Activated T-helper 1 cell treated with anti-CD3 and anti-CD28 coated beads, Interleukin-2, amount 50 U/mL, for 16 hours (primary cell): ENCODE results near the gene PHETA2.
"Not testable (repeated sequence)": the region's sequence is repeated elsewhere in the genome, so short reads cannot be mapped to it uniquely, and the experiment has no call there.

Experiments
- DNase-seq, 2 donors: peaks; one replicate each; pipeline ENCODE4 v3.0.0-alpha.2; 2020; ENCODE audit warnings: low read depth in 1 of 2, low spot score in 1 of 2

Gene PHETA2

DNA sequence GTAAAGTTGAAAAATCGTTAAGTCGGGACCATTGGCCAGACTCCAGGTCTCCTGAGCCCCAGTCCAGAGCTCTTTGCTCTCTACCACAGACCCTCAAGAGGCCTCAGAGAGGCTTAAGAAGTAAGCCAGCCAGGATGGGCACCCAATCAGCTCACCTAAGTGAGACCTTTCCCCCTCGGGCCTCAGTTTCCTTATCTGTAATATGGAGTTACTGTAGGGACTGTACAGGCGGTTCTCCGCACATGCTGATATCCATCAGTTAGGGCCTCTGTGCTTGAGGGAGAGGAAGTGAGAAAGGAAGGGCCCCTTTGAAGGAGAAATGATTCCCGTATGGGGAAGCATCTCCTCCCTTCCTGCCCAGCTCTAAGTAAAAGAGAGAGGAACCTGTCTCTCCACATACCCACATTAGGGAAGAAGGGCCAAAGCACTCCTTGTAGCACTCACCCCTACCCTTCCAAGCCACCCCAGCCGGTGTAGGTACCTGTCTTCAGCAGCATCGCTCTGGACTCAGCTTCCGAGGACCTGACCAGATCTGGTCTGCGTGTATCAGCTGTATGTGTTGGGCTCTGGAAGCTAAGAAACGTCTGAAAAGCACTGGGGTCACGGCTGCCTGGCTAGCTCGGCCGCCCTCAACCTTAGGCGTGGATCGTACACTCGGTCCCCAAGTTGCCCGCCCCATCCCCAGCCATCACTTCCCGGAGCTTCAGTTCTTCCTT, 4.1 kb upstream of the PHETA2 start:
- DNase-seq, result no peak

DNA sequence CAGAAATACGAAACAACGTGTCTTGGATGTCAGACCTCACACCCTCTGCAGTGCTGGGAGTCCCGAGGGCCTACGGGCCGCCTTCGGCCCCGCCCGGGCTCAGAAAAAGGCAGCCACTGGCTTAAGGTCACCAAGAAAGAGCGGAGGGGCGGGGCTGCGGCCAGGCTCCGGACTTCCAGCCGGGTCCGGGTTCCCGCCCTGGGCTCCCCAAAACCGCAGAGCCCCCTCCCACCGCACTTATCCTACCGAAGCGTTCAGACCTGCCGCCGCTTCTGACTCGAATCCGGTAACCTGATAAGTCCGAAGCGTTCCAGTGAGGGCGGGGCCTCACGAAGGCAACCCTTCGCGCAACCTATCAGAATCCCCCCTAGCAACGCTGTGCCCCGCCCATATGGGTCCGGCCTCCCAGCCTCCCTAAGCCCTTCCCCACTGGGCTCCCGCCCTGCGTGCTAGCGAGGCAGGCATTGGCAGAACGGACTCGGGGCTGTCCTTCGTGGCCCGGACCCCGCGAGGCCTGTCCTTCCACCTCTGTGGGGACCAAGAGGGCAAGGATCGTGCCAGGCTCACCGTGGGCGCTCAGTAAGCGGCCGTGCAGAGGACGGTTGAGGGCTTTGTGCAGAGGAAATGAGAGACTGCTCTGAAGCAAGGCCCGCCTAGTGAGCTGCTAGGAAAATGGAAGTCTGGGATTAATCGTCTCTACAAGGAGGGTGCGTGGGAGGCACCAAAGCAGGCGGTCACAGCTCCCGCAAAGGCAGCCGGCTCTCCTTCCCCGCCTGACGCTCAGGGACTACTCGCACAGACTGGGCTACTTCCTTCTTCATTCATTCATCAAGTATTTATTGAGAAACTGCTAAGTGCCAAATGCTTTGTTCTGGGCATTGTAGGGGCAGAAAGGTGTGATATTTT, 3.3 kb upstream of the PHETA2 start, which contains the start of gene NAGA:
TSS of gene NAGA (minus strand) at position 296 of the 906 bp plus-strand sequence. CDS start 515 bp downstream, outside the sequence.
- DNase-seq, result peak; percentile 78 to 79

DNA sequence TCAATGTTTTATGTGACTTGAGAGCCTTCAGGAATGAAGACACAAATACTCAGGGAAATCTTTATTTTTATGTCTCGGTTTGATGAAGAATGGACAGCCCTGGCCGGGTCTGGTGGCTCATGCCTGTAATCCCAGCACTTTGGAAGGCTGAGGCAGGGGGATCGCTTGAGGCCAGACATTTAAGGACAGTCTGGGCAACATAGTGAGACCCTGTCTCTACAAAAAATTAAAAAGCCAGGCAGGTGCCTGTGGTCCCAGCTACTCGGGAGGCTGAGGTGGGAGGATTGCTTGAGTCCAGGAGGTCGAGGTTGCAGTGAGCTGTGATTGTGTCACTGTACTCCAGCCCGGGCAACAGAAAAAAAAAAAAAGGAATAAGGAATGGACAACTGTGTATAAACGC, 2.5 kb upstream of the PHETA2 start:
- DNase-seq, result not testable (repeated sequence)

DNA sequence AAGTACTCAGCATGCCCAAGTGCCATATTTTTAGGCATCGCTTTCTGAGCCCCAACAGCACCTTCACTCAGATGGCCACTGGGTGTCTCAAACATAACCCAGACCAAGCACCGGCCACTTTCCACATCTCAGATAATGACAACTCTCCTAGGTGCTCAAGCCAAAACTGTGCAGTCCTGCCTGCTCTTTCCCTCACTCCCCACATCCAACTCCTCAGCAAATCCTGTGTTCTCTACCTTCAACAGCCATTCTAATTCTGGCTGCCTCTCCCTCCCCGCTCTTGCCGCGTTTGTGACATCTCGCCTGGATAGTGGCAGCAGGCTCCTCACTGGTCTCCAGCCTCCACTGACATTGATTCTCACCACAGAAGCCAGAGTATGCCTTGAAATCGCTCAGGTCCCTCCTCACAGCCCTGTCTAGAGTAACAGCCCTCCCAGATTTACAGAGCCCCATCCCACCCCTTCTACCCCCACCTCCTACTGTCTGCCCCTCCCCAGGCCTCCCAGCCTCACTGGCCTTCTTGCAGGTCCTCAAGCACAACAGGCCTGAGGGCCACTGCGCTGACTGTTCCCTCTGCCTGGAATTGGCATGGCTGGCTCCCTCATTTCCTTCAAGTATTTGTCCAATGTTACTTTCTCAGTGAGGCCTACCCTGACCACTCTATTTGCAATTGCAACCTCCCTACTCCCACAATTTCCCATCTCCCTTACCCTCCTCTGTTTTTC, 1.3 kb upstream of the PHETA2 start:
- no peak for DNase-seq

DNA sequence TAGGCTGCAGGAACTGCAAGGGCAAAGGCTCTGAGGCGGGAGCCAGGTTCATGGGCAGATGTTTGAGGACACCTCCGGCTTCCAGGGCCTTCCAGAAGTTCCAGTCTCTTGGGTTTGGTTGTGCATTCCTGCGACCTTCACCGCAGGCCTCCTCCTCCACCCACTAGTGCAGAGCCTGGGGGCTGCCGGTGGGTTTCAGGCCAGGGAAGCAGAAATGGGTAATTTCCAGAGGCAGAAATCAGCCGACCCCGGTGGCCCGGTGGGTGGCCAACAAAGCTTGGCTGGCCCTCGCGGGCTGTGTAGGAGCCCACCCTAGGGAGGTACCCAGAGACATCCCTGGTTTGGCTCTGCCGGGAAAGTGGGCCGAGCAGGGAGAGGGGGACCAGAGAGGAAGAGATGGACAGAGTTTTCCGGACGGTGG, 417 bp upstream of the PHETA2 start:
- DNase-seq, result no peak

DNA sequence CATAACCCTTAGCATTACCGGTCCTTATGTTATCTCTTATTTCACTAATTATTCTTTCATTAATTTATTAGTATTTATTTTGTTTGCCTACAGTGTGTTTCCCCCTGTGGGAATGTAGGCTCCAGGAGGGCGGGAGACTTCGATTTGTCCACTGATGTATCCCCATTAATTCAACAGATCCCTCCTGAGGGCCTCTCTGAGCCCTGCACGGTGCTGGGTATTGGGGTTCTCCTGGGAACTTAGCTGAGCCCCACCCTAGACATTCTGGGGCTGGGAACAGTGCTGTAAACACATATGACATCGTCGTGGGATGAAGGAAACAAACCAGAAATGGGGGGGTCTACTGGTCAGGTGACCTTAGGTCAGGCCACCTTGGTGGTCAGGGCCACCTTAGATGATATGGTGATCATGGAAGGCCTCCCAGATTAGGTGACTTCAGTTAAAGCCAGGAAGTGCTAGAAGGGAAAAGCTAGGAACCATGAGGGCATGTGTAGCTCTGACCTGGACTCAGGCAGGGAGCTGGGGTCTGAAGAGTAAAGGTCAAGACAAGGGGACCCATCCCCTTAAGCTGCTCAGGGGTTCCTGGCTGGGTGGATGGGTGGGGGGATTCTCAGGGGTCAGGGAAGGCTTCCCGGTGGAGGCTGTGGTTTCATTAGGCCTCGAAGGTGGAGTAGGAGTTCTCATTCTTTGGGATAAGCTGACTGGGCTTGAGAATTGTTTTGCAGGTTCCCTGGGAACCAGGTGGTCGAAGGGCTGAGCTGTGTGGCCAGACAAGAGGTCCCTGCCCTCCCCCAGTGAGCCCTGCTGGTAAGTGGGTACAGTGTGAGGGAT, 1.0 kb downstream of the PHETA2 start:
- DNase-seq, result no peak

DNA sequence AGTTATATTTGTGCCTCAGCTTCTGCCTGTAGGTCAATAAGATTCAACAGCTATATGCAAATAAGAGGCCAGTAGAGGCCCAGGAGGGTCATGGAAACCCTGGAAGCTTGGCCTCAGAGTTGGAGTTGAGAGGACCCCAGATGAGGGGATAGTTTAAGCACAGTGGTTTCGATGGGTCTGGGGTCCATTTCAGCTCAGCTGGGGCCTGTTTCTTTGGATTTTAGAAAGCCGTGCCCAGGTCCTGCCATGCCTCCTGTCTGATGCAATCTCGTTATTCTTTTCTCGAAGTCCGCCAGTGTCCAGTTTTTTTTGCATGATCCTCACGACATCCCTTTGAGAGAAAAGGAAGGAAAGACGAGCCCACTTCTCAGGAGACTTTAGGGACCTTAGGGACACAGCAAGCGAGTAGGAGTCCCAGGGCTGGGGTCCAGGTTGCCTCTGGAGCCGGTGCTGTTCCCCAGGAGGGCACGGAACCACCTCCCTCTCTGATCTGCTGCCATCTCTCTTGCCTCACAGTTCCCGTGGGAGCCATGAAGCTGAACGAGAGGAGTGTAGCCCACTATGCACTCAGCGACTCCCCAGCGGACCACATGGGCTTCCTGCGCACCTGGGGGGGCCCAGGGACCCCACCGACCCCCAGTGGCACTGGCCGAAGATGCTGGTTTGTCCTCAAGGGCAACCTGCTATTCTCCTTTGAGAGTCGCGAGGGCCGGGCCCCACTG, 2.9 kb downstream of the PHETA2 start:
- DNase-seq, result no peak

DNA sequence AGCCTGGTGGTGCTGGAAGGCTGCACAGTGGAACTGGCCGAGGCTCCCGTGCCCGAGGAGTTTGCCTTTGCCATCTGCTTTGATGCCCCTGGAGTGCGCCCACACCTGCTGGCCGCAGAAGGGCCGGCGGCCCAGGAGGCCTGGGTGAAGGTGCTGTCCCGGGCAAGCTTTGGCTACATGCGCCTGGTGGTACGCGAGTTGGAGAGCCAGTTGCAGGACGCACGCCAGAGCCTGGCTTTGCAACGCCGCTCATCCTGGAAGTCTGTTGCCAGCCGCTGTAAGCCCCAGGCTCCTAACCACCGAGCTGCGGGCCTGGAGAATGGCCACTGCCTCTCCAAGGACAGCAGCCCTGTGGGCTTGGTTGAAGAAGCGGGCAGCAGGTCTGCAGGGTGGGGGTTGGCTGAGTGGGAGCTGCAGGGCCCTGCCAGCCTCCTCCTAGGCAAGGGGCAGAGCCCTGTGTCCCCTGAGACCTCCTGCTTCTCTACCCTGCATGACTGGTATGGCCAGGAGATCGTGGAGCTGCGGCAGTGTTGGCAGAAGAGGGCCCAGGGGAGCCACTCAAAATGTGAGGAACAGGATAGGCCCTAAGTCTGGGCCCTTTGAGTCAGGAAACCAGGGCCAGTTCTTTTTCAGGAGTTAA, 3.6 kb downstream of the PHETA2 start:
- DNase-seq, result no peak

DNA sequence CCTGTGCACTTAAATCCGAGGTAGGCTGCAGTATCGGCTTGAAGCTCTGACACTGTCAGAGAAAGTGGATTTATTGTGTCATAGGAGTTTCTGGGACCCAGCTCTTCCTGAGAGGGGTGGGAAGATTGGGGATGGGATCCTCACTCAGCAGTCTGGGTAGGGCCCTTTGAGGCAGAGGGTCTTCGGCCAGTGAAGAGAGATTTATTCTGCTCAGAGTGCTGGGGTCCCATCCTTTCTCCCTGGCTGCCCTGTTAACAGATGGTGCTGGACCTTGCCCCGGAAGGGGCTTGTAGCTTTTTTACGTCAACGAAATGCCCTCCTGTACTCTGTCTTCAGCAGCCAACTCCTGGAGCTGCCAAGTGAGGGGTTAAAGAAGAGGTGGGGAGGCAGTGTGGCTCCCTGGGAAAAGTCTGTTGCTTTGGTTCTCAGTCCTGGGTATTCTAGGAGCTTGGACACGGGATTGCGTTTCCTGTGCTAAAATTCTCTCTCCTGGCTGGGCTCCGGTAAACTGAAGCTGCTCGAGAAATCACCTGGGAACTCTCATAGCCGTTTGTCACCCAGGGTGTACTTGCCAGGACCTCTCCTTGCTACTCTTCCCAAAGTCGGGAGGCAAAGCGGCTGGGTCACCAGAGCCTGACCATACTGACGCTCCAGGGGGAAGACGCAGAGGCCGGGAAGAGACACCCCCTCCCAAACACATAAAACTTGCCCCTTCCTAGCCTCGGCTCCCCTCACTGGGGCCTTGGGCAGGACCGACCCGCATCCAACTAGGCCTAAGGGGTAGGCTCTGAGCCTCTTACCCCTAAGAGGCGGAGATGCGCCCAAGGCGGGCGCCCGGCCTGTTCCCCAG, 4.6 kb downstream of the PHETA2 start:
- no peak for DNase-seq

DNA sequence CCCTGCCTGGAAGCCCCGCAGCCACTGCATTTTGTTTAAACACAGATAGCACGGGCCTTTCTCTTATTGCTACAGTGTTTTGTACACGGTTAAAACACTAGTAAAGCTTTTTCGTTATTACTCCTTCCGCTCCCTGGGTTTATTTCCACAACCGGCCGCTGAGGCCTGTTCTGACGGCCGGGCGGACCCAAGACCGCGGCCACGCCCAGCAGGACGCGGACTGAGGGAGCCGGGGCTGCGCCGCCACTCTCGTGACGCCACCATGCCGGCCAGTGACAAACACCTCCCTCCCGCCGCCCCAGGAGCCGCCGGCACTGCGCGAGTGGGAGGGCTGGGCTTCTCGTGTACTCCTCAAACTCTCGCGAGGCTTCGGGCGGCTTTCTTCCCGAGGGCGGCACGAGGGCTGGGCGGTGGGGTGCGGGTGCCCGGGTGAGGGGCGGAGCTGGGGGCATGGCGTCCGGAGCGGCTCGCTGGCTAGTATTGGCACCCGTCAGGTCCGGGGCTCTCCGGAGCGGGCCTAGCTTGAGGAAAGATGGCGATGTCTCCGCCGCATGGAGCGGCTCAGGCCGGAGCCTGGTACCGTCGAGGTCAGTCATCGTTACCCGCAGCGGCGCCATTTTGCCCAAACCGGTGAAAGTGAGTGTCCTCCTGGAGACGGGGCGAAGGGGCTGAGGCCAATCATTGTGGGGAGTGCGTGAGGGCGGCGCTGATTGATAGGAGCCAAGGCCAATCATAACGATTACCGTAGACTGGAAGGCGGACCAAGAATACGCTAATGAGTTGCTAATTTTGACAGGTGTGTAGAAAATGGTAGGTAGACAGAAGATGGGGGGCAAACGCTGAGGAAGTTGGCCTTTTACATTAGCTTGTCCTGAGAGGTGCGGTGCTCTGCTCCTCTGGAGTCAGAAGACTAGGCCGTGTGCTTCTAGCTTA, 5.5 kb downstream of the PHETA2 start, which contains the start of gene SMDT1:
TSS of gene SMDT1 (plus strand) at position 382 of the 933 bp plus-strand sequence. CDS start at position 451, 69 bp downstream.
- DNase-seq, result peak; percentile 96

DNA sequence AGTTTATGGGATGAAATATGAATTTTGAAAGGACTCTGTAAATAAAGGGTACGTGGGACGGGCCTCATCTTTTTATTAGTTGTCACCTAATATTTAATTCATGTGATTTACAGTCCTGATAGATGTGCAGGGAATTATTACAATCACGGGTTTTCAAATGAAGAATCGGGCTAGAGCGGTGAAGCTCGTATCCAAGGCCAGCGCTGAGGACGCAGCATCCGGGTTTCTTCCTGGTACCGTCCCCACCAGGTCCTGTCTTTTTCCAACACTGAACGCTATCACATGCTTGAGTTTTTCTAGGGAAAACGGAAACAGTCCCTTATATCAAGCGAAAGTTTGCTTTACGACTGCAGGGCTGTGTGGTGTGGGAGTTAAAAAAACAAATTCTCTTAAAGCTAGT, 6.2 kb downstream of the PHETA2 start:
- no peak for DNase-seq

DNA sequence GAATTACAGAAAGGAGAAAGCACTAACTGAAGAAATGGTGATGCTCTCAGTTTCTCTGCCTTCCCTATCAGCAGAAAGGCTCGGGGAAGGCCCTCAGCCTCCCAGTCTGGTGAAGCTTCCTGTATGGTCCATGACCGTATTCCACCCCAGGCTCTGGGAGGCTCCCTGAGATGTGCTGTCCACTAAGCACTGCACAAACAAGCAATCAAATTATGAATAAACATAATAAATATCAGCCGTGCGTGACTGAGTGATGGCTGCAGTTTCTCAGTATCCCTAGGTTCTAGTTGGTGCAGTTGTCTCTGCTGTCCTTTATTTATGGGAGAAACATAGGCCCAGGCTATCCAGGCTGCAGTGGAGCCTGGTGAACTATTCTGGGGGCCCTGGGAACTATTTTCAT, 9.1 kb downstream of the PHETA2 start:
- DNase-seq, result no peak

DNA sequence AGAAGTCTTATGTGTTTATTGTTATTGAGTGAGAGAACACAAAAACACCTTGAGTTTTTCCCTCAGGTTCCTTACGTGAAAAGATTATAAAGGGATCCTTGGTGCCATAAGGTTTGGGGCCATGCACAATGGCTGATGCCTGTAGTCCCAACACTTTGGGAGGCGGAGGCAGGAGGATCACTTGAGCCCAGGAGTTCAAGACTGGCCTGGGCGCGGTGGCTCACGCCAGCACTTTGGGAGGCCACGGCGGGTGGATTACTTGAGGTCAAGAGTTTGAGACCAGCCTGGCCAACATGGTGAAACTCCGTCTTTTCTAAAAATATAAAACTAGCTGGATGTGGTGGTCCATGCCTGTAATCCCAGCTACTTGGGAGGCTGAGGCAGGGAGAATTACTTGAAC, 10.8 kb downstream of the PHETA2 start:
- no peak for DNase-seq

DNA sequence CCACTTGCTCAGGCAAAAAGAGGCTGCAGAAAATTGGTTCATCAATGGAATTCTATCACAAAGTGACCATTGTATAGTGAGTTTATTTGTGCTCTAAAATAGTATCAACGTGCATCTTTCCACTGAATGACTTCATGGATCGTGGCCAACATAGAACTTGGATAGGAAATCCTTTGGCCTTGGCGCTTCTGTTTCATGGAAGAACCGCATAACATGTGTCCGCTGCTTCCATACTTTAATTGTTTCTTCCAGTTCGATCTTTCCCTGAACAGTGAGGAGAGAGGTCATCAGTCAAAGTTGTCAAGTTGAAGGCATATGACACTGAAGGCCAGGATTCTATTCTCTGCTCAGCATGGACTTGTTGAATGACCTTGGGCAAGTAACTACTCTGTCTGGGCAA, 12.0 kb downstream of the PHETA2 start:
- no peak for DNase-seq

DNA sequence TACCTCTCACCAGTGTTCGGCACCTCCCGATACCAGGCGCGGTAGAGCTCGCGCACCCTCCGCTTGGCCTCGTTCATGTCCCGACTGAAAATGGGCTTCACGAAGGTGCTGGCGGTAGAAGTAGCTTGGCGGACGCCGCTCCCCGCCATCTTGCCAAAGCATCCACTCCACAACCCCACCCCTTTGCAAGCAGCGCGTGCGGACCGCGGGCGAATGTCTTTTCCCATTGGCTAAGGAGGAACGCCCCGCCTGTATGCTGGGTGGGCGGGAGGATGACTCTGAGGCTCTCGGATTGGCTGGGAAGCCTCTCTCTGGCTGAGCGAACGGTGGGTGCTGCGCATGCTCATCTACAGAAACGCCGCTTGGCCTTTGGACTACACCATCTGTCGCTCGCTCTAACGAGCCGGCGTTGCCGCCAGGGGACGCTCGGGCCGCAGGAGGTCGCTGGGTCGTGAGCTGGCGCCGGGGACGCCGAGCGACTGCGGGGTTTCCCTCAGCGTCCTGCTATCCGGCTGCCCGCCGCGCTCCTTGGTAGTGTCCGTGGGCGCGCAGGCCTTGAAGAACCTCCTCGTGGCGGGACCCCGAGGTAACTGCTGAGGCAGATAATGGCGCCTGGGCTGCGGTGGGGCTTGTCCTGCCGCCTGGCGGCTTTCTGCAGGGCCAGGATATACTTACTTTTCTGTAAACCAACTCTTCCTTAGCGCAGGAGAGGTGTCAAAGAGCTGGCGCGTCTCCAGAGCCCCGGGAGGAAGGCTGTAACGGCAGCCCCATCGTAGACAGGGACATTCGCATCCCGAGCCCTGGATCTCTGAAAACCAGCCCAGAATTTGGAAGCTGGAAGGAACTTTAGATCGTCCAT, 16.8 kb downstream of the PHETA2 start, which contains the start of gene NDUFA6:
TSS of gene NDUFA6 (minus strand) at position 177 of the 859 bp plus-strand sequence. CDS start at position 149, 28 bp downstream.
- DNase-seq, result peak; percentile 92 to 97

DNA sequence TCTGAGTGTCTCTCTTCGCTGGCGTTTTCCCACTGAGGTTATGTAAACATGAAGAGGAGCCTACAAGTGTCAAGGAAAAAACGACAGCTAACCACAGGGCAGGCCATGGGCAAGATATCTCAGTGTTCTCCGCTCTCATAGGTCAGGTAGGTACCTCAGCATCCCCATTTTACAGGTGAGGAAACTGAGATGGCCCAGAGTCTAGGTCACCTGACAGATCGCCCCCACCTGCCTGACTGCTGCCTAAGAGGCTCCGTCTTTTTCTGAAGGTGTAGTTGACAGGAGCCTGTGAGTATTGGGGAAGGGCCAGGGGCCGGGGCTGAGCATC, 17.4 kb downstream of the PHETA2 start:
- DNase-seq, result no peak
